ENCODE results near the gene POGK.

Gene POGK

DNA sequence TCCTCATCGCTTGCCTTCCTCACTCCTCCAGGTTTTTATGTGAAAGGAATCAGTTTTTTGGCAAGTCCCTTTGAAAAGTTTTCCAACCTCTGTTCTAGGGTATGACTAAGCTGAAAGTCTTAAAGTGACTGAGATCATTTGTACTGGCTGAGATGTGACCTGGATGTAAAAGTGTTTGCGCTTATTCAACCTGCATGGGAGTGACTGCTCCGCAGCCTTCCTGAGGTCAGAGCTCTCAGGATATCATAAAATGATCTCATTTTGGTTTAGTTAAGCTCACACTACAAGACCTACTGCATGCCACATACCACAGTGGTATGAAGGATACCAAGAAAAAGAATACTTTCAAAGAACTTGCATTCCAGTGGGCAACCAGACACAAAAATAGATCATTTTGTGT, 66.6 kb downstream of the POGK start:
- DNase-seq: no peak

Measured in T-helper 9 cell (primary cell).